ENCODE results near the gene EFEMP1. TPM values are rescaled to one million over a fixed set of nuclear protein-coding genes. Genes with fewer than 3 reads are reported as not detected.

EFEMP1 gene
- total RNA-seq, 1 experiment from 2014 or later: 86.3 TPM

- no peak overlapping the region for H3K4me2 ChIP-seq
- no peaks in the 10 kb centered on the region for H3K79me2 ChIP-seq (ENCODE audit: low read depth)
- H3K4me1 ChIP-seq (replicated peaks; ENCODE audit: insufficient read depth): peaks cover 21% of the 10 kb centered on the region
- H2AFZ ChIP-seq: no peak overlapping the region
- H3K9me2 ChIP-seq (ENCODE audit: insufficient read depth): no peaks in the 10 kb centered on the region
- no peak overlapping the region for H3K4me3 ChIP-seq
- H3K36me3 ChIP-seq (ENCODE audit: low read depth): no peaks in the 10 kb centered on the region
- ChIA-PET POLR2A (ENCODE audit: unreplicated experiment) (no interaction called here), CTCF (no interaction called here)
- intact Hi-C loops (cut with micrococcal nuclease; ENCODE audit: unreplicated experiment): no loop called here
- TF ChIP-seq CTCF (conservative IDR thresholded peaks at IDR 0.05) (no peak), EZH2 (IDR thresholded peaks at IDR 0.05; ENCODE audit: low read depth) (no peak)
- no peak overlapping the region for H3K27ac ChIP-seq
- no TSS peak for BruUV-seq (replicated peaks)
- no peaks in the 10 kb centered on the region for H4K20me1 ChIP-seq (ENCODE audit: insufficient read depth)
- H3F3A ChIP-seq (ENCODE audit: insufficient read depth, low read depth): no peaks in the 10 kb centered on the region
- H3K27me3 ChIP-seq (ENCODE audit: insufficient read depth, low read depth): no peaks in the 10 kb centered on the region
- DNase-seq: no peak
- H3K9me3 ChIP-seq (ENCODE audit: insufficient read depth, low read depth): peaks cover 12% of the 10 kb centered on the region
These were observed 20.6 kb downstream of the EFEMP1 start for GRCh38 chr2:55902971-55903370.

GRCh38 chr2:55902429-55902828, 21.2 kb downstream of the EFEMP1 start:
- H3K36me3 ChIP-seq (ENCODE audit: low read depth): no peaks in the 10 kb centered on the region
- H4K20me1 ChIP-seq (ENCODE audit: insufficient read depth): no peaks in the 10 kb centered on the region
- ChIA-PET POLR2A (ENCODE audit: unreplicated experiment) (no interaction called here), CTCF (no interaction called here)
- H3K4me3 ChIP-seq: no peak overlapping the region
- H3K9me2 ChIP-seq (ENCODE audit: insufficient read depth): no peaks in the 10 kb centered on the region
- H3K27me3 ChIP-seq (ENCODE audit: insufficient read depth, low read depth): no peaks in the 10 kb centered on the region
- no TSS peak for BruUV-seq (replicated peaks)
- H3K79me2 ChIP-seq (ENCODE audit: low read depth): no peaks in the 10 kb centered on the region
- TF ChIP-seq EZH2 (IDR thresholded peaks at IDR 0.05; ENCODE audit: low read depth) (no peak), CTCF (conservative IDR thresholded peaks at IDR 0.05) (no peak)
- no peaks in the 10 kb centered on the region for H3F3A ChIP-seq (ENCODE audit: insufficient read depth, low read depth)
- H3K4me2 ChIP-seq: no peak overlapping the region
- no peak overlapping the region for H2AFZ ChIP-seq
- no peak overlapping the region for H3K27ac ChIP-seq
- H3K9me3 ChIP-seq (ENCODE audit: insufficient read depth, low read depth): peaks cover 12% of the 10 kb centered on the region
- DNase-seq: peak in 1 of 2 experiments; percentile 49
- peaks cover 21% of the 10 kb centered on the region for H3K4me1 ChIP-seq (replicated peaks; ENCODE audit: insufficient read depth)
- intact Hi-C loops (cut with micrococcal nuclease; ENCODE audit: unreplicated experiment): no loop called here

DNA sequence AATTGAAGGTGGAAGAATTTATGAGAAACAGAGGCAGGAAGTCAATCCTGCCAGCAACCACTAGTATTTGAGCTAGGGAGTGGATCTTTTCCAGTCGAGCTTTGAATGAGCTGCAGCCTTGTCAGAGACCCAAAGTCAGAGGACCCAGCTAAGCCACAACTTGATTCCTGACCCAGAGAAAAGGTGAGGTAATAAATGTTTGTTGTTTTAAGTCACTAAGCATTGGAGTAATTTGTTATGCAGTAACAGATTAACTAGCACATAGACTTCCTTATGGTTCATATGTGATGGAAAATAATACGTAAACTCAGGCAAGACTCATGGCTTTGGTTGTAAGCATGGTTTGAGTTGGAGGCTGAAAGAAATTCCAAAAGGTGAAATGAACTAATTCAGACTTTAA, 21.6 kb downstream of the EFEMP1 start:
- Histone ChIP-seq H3K4me2 (no peak overlapping the region), H3K4me1 (replicated peaks; ENCODE audit: insufficient read depth) (peaks cover 21% of the 10 kb centered on the region), H3K27ac (no peak overlapping the region), H4K20me1 (ENCODE audit: insufficient read depth) (no peaks in the 10 kb centered on the region), H3K9me2 (ENCODE audit: insufficient read depth) (no peaks in the 10 kb centered on the region), H3K36me3 (ENCODE audit: low read depth) (no peaks in the 10 kb centered on the region), H3K79me2 (ENCODE audit: low read depth) (no peaks in the 10 kb centered on the region), H3K9me3 (ENCODE audit: insufficient read depth, low read depth) (peaks cover 12% of the 10 kb centered on the region), H3K4me3 (no peak overlapping the region), H3F3A (ENCODE audit: insufficient read depth, low read depth) (no peaks in the 10 kb centered on the region), H2AFZ (no peak overlapping the region), H3K27me3 (ENCODE audit: insufficient read depth, low read depth) (no peaks in the 10 kb centered on the region)
- no peak for DNase-seq
- TF ChIP-seq CTCF (conservative IDR thresholded peaks at IDR 0.05) (no peak), EZH2 (IDR thresholded peaks at IDR 0.05; ENCODE audit: low read depth) (no peak)
- ChIA-PET POLR2A (ENCODE audit: unreplicated experiment) (interaction anchor here (0.7 kb wide), 1 partner anchor 21 kb away, joined by 4 read pairs; the partner anchor contains the start of gene EFEMP1), CTCF (no interaction called here)
- intact Hi-C loops (cut with micrococcal nuclease; ENCODE audit: unreplicated experiment): no loop called here
- BruUV-seq (replicated peaks): no TSS peak

All from PC-9 (cell line).